Coronary artery (tissue), 2 donors: ENCODE results near the gene ABLIM2.

Source experiments
- DNase-seq: peaks from one replicate; pipeline ENCODE4 v3.0.0-alpha.2; 2017; ENCODE audit warnings: low spot score
- H3K27ac ChIP-seq, 2 donors: fragments of 200-600 bp; sonication (generic); one replicate each; pipeline ENCODE4 v1.5.1; 2016 to 2019
- H3K4me3 ChIP-seq: fragments of 200-600 bp; sonication (generic); 2 replicates; pipeline ENCODE4 v1.5.1; 2016; ENCODE audit warnings: mild to moderate bottlenecking, moderate library complexity
- CTCF ChIP-seq: fragments of 200-600 bp; sonication (generic); IDR thresholded peaks from one replicate; pipeline ENCODE4 v1.5.1; 2019; ENCODE audit warnings: antibody characterized with exemption

The ABLIM2 gene

GRCh38 chr4:8081621-8082516 lies 76.7 kb downstream of the ABLIM2 start:
- Histone ChIP-seq H3K4me3 (no peak overlapping the region), H3K27ac (no peak overlapping the region)
- TF ChIP-seq CTCF, result no peak
- DNase-seq, result no peak

- no peak for TF ChIP-seq CTCF
- Histone ChIP-seq H3K27ac (no peak overlapping the region), H3K4me3 (no peak overlapping the region)
- no peak for DNase-seq
Observed at GRCh38 chr4:8081171-8081570, 77.4 kb downstream of the ABLIM2 start.

GRCh38 chr4:8080754-8081065 lies 77.9 kb downstream of the ABLIM2 start:
- H3K4me3 ChIP-seq, result no peak overlapping the region
- H3K27ac ChIP-seq, result no peak overlapping the region
- DNase-seq, result no peak
- no peak for TF ChIP-seq CTCF

- DNase-seq, result no peak
- H3K27ac ChIP-seq, result no peak overlapping the region
- no peak overlapping the region for H3K4me3 ChIP-seq
- no peak for TF ChIP-seq CTCF
Observed at GRCh38 chr4:8079916-8080753, 78.5 kb downstream of the ABLIM2 start.

- DNase-seq, result no peak
- H3K4me3 ChIP-seq, result no peak overlapping the region
- no peak overlapping the region for H3K27ac ChIP-seq
- TF ChIP-seq CTCF, result no peak
Observed at GRCh38 chr4:8079031-8079885, 79.4 kb downstream of the ABLIM2 start.

GRCh38 chr4:8078610-8079015 lies 80.0 kb downstream of the ABLIM2 start:
- DNase-seq, result no peak
- no peak overlapping the region for H3K4me3 ChIP-seq
- no peak overlapping the region for H3K27ac ChIP-seq
- no peak for TF ChIP-seq CTCF
